Measurements from ENCODE around the gene FREY1. TPM values are rescaled to one million over a fixed set of nuclear protein-coding genes. Genes with fewer than 3 reads are reported as not detected.

The FREY1 gene
- total RNA-seq, 1 experiment from 2014 or later = 4.2 TPM

DNA sequence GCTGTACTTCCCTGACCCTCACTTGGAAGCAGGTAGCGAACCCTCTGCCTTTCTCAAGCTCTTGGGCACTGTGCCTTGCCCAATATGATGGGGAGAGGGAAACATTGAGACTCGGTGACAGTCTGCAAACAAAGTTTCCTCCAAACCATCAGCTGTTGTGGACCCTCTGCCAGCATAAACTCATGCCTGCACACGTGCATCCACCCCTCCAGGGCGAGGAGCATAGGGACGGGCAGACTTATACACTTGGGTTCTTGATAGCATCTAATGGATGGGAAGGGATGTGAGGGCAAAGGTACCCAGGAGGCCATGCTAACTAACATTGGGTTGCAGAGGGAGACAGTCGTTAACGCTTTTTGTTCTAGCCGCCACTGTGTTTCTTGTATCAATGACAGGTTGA, 29.9 kb downstream of the FREY1 start:
- Histone ChIP-seq H3K4me2 (no peak overlapping the region), H2AFZ (no peak overlapping the region), H4K20me1 (ENCODE audit: insufficient read depth) (peaks cover 7% of the 10 kb centered on the region; the same call in 1 of the 2 replicates), H3K9me2 (ENCODE audit: insufficient read depth) (no peaks in the 10 kb centered on the region), H3F3A (ENCODE audit: insufficient read depth, low read depth) (no peaks in the 10 kb centered on the region; the same call in 1 of the 2 replicates), H3K27me3 (ENCODE audit: insufficient read depth, low read depth) (no peaks in the 10 kb centered on the region), H3K79me2 (ENCODE audit: low read depth) (no peaks in the 10 kb centered on the region), H3K36me3 (ENCODE audit: low read depth) (no peaks in the 10 kb centered on the region), H3K4me3 (no peak overlapping the region), H3K27ac (no peak overlapping the region), H3K9me3 (ENCODE audit: insufficient read depth, low read depth) (no peaks in the 10 kb centered on the region), H3K4me1 (replicated peaks; ENCODE audit: insufficient read depth) (peaks cover 10% of the 10 kb centered on the region; the same call in 1 of the 2 replicates)
- no TSS peak for BruUV-seq (replicated peaks)
- intact Hi-C loops (cut with micrococcal nuclease; ENCODE audit: unreplicated experiment) = no loop called here
- POLR2A ChIA-PET (ENCODE audit: unreplicated experiment) = no interaction called here
- CTCF ChIA-PET = interaction anchor here (1.2 kb wide), 1 partner anchor 129 kb away, joined by 3 read pairs; no protein-coding TSS in a partner anchor
- no peak for DNase-seq
- TF ChIP-seq EZH2 (IDR thresholded peaks at IDR 0.05; ENCODE audit: low read depth) = no peak
- TF ChIP-seq, protein P1, sequence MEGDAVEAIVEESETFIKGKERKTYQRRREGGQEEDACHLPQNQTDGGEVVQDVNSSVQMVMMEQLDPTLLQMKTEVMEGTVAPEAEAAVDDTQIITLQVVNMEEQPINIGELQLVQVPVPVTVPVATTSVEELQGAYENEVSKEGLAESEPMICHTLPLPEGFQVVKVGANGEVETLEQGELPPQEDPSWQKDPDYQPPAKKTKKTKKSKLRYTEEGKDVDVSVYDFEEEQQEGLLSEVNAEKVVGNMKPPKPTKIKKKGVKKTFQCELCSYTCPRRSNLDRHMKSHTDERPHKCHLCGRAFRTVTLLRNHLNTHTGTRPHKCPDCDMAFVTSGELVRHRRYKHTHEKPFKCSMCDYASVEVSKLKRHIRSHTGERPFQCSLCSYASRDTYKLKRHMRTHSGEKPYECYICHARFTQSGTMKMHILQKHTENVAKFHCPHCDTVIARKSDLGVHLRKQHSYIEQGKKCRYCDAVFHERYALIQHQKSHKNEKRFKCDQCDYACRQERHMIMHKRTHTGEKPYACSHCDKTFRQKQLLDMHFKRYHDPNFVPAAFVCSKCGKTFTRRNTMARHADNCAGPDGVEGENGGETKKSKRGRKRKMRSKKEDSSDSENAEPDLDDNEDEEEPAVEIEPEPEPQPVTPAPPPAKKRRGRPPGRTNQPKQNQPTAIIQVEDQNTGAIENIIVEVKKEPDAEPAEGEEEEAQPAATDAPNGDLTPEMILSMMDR (conservative IDR thresholded peaks at IDR 0.05) = no peak

DNA sequence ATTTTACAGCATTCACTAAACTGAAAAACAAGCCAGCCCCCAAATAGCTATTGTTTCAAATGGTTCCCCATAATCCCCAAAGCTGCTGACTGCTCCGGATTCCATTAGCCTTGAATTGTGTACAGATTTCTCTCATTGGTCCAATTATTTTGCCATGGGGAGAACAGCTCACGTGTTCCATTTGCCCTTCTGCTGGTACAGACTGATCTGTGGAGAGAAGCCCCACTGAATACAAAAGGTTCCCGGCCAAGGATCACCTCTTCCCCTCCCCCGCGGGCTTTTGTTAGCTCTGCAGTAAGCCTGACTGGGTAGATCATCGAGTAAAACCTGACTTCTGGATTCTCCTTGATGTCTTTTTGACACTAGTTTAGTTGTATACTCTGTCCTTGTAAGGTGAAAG, 30.7 kb downstream of the FREY1 start:
- CTCF ChIA-PET = no interaction called here
- Histone ChIP-seq H3K4me2 (no peak overlapping the region), H3K4me3 (no peak overlapping the region), H3K36me3 (ENCODE audit: low read depth) (no peaks in the 10 kb centered on the region), H3K27me3 (ENCODE audit: insufficient read depth, low read depth) (no peaks in the 10 kb centered on the region), H3K27ac (no peak overlapping the region), H3K9me2 (ENCODE audit: insufficient read depth) (no peaks in the 10 kb centered on the region), H3K79me2 (ENCODE audit: low read depth) (no peaks in the 10 kb centered on the region), H3K4me1 (replicated peaks; ENCODE audit: insufficient read depth) (peaks cover 10% of the 10 kb centered on the region; the same call in 1 of the 2 replicates), H3K9me3 (ENCODE audit: insufficient read depth, low read depth) (no peaks in the 10 kb centered on the region), H4K20me1 (ENCODE audit: insufficient read depth) (peaks cover 7% of the 10 kb centered on the region; the same call in 1 of the 2 replicates), H3F3A (ENCODE audit: insufficient read depth, low read depth) (no peaks in the 10 kb centered on the region; the same call in 1 of the 2 replicates), H2AFZ (no peak overlapping the region)
- TF ChIP-seq, protein P1 (conservative IDR thresholded peaks at IDR 0.05) = no peak
- no peak for TF ChIP-seq EZH2 (IDR thresholded peaks at IDR 0.05; ENCODE audit: low read depth)
- intact Hi-C loops (cut with micrococcal nuclease; ENCODE audit: unreplicated experiment) = no loop called here
- BruUV-seq (replicated peaks) = no TSS peak
- no peak for DNase-seq
- POLR2A ChIA-PET (ENCODE audit: unreplicated experiment) = no interaction called here

DNA sequence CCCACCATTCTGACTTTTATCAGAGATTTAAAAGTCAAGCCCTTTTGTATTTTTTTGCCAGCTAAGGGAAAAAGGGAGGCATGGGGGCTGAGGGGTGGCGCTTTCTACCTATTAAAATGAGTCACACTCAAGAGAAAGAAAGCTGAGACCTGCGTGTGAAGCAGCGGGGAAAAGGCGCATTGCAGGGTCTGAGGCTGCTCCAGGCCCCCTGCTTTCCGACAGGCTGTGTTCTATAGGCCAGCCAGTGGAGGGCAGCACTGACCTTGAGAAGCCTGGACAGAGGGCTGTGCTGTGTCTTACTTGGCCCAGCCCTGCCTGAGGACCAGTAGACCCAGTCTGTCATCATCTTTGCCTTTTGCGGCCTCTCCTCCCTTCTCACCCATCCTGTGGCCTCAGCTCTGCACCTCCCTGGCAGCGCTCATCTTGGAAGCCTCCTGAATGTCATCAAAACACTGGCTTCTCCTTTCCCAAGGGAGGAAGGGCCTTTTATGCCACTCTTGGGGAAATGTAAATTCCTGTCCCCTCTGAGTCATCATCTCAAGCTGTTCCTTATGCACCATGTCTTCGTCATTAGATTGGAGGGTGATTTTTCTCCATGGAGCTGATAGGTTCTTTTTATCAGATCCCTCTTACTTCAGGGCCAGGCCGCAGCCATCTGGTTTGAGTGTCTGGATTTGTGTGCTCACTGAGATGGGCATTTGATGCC, 34.3 kb downstream of the FREY1 start:
- BruUV-seq (replicated peaks) = no TSS peak
- peak; percentile 56 to 69 for DNase-seq

More for the DNA sequence above, 34.3 kb downstream of the FREY1 start:
- no peak overlapping the region for H3K4me3 ChIP-seq
- H3K36me3 ChIP-seq (ENCODE audit: low read depth) = no peaks in the 10 kb centered on the region
- TF ChIP-seq, protein P1 (conservative IDR thresholded peaks at IDR 0.05) = peak; percentile 88
- no peak for TF ChIP-seq EZH2 (IDR thresholded peaks at IDR 0.05; ENCODE audit: low read depth)
- POLR2A ChIA-PET (ENCODE audit: unreplicated experiment) = interaction anchor here (0.7 kb wide), 1 partner anchor 25 kb away, joined by 8 read pairs; no protein-coding TSS in a partner anchor
- H3K4me1 ChIP-seq (replicated peaks; ENCODE audit: insufficient read depth) = no peaks in the 10 kb centered on the region
- H3K27me3 ChIP-seq (ENCODE audit: insufficient read depth, low read depth) = no peaks in the 10 kb centered on the region
- CTCF ChIA-PET = interaction anchor here (0.6 to 2.9 kb wide), 4 partner anchors 10 to 447 kb away, joined by 3 to 18 read pairs (median 4); no protein-coding TSS in a partner anchor
- H3K27ac ChIP-seq = no peak overlapping the region
- H2AFZ ChIP-seq = no peak overlapping the region
- intact Hi-C loops (cut with micrococcal nuclease; ENCODE audit: unreplicated experiment) = loop anchor here (1.0 to 2.0 kb wide), 3 partner anchors 133 to 496 kb away; no protein-coding TSS in a partner anchor
- H4K20me1 ChIP-seq (ENCODE audit: insufficient read depth) = no peaks in the 10 kb centered on the region
- no peaks in the 10 kb centered on the region for H3K79me2 ChIP-seq (ENCODE audit: low read depth)
- H3K9me3 ChIP-seq (ENCODE audit: insufficient read depth, low read depth) = no peaks in the 10 kb centered on the region
- H3K4me2 ChIP-seq = no peak overlapping the region
- H3F3A ChIP-seq (ENCODE audit: insufficient read depth, low read depth) = no peaks in the 10 kb centered on the region; the same call in 1 of the 2 replicates
- no peaks in the 10 kb centered on the region for H3K9me2 ChIP-seq (ENCODE audit: insufficient read depth)

All from PC-9 (cell line).